Measurements from ENCODE around the gene TANGO2. TPM values are rescaled to one million over a fixed set of nuclear protein-coding genes. Genes with fewer than 3 reads are reported as not detected.

The TANGO2 gene
- total RNA-seq, 4 donors from 2014 or later, result 24.3 to 46.7 (median 37.5) TPM

GRCh38 chr22:20080776-20081654 is 60.1 kb downstream of the TANGO2 start:
- no peak for TF ChIP-seq CTCF (IDR thresholded peaks at IDR 0.05; ENCODE audit: low read depth)

- TF ChIP-seq CTCF (IDR thresholded peaks at IDR 0.05; ENCODE audit: low read depth), result no peak
Measured at GRCh38 chr22:20083157-20083890, 62.4 kb downstream of the TANGO2 start.

GRCh38 chr22:20083891-20084546 is 63.1 kb downstream of the TANGO2 start:
- TF ChIP-seq CTCF (IDR thresholded peaks at IDR 0.05; ENCODE audit: low read depth), result no peak

- no peak for TF ChIP-seq CTCF (IDR thresholded peaks at IDR 0.05; ENCODE audit: low read depth)
Measured at GRCh38 chr22:20084547-20085413, 63.9 kb downstream of the TANGO2 start.

- TF ChIP-seq CTCF (IDR thresholded peaks at IDR 0.05; ENCODE audit: low read depth), result no peak
Measured at GRCh38 chr22:20085651-20086050, 64.7 kb downstream of the TANGO2 start.

- no peak for TF ChIP-seq CTCF (IDR thresholded peaks at IDR 0.05; ENCODE audit: low read depth)
Measured at GRCh38 chr22:20086101-20086599, 65.2 kb downstream of the TANGO2 start.
